ENCODE results near the gene GP9. TPM values are rescaled to one million over a fixed set of nuclear protein-coding genes. Genes with fewer than 3 reads are reported as not detected.

The GP9 gene
- total RNA-seq, 1 donor from 2014 or later: not detected

GRCh38 chr3:129081503-129081902 is 20.9 kb downstream of the GP9 start:
- Histone ChIP-seq H3K4me3 (no peak overlapping the region), H3K9me3 (no peaks in the 10 kb centered on the region), H3K4me1 (peaks cover 2% of the 10 kb centered on the region), H3K27me3 (no peaks in the 10 kb centered on the region), H3K27ac (no peak overlapping the region), H3K36me3 (no peaks in the 10 kb centered on the region)
- no peak for DNase-seq (ENCODE audit: extremely low spot score in 2 of 2)
- intact Hi-C loops (cut with DNase I): no loop called here
- TF ChIP-seq CTCF (IDR thresholded peaks at IDR 0.05) (no peak), POLR2A (IDR thresholded peaks at IDR 0.05) (no peak), POLR2AphosphoS5 (IDR thresholded peaks at IDR 0.05; ENCODE audit: insufficient read depth in 1 of 2, low read depth in 1 of 2) (no peak)

- no peaks in the 10 kb centered on the region for H3K36me3 ChIP-seq
- no peak for TF ChIP-seq POLR2AphosphoS5 (IDR thresholded peaks at IDR 0.05; ENCODE audit: insufficient read depth in 1 of 2, low read depth in 1 of 2)
- TF ChIP-seq POLR2A (IDR thresholded peaks at IDR 0.05): no peak
- no peak for TF ChIP-seq CTCF (IDR thresholded peaks at IDR 0.05)
- no peak for DNase-seq (ENCODE audit: extremely low spot score in 2 of 2)
- H3K9me3 ChIP-seq: no peaks in the 10 kb centered on the region
- intact Hi-C loops (cut with DNase I): no loop called here
- peaks cover 7% of the 10 kb centered on the region for H3K4me1 ChIP-seq
- H3K27me3 ChIP-seq: no peaks in the 10 kb centered on the region
- no peak overlapping the region for H3K4me3 ChIP-seq
- H3K27ac ChIP-seq: no peak overlapping the region
Measured at GRCh38 chr3:129082026-129082425, 21.4 kb downstream of the GP9 start.

- H3K9me3 ChIP-seq: no peaks in the 10 kb centered on the region
- TF ChIP-seq CTCF (IDR thresholded peaks at IDR 0.05) (no peak), POLR2AphosphoS5 (IDR thresholded peaks at IDR 0.05; ENCODE audit: insufficient read depth in 1 of 2, low read depth in 1 of 2) (no peak), POLR2A (IDR thresholded peaks at IDR 0.05) (no peak)
- intact Hi-C loops (cut with DNase I): no loop called here
- no peak overlapping the region for H3K27ac ChIP-seq
- H3K27me3 ChIP-seq: no peaks in the 10 kb centered on the region
- no peaks in the 10 kb centered on the region for H3K36me3 ChIP-seq
- H3K4me1 ChIP-seq: peaks cover 12% of the 10 kb centered on the region
- no peak overlapping the region for H3K4me3 ChIP-seq
- no peak for DNase-seq (ENCODE audit: extremely low spot score in 2 of 2)
Measured at GRCh38 chr3:129084501-129084900, 23.9 kb downstream of the GP9 start.

- intact Hi-C loops (cut with DNase I): no loop called here
- no peak for TF ChIP-seq POLR2A (IDR thresholded peaks at IDR 0.05)
- no peak for TF ChIP-seq CTCF (IDR thresholded peaks at IDR 0.05)
- Histone ChIP-seq H3K27me3 (no peaks in the 10 kb centered on the region), H3K9me3 (no peaks in the 10 kb centered on the region), H3K36me3 (no peaks in the 10 kb centered on the region), H3K4me3 (no peak overlapping the region), H3K4me1 (peaks cover 12% of the 10 kb centered on the region), H3K27ac (no peak overlapping the region)
- no peak for DNase-seq (ENCODE audit: extremely low spot score in 2 of 2)
Measured at GRCh38 chr3:129085165-129085715, 24.7 kb downstream of the GP9 start.

- H3K27me3 ChIP-seq: no peaks in the 10 kb centered on the region
- no peak for DNase-seq (ENCODE audit: extremely low spot score in 2 of 2)
- TF ChIP-seq POLR2A (IDR thresholded peaks at IDR 0.05): no peak
- no peak for TF ChIP-seq POLR2AphosphoS5 (IDR thresholded peaks at IDR 0.05; ENCODE audit: insufficient read depth in 1 of 2, low read depth in 1 of 2)
- TF ChIP-seq CTCF (IDR thresholded peaks at IDR 0.05): no peak
- intact Hi-C loops (cut with DNase I): no loop called here
- no peaks in the 10 kb centered on the region for H3K9me3 ChIP-seq
- H3K4me3 ChIP-seq: no peak overlapping the region
- H3K27ac ChIP-seq: no peak overlapping the region
- peaks cover 12% of the 10 kb centered on the region for H3K4me1 ChIP-seq
- H3K36me3 ChIP-seq: no peaks in the 10 kb centered on the region
Measured at GRCh38 chr3:129085818-129086217, 25.2 kb downstream of the GP9 start.

Measured in vagina (tissue), 2 donors.